Osteoblast (primary cell): ENCODE measurements around the gene TM2D3. TPM values are rescaled to one million over a fixed set of nuclear protein-coding genes. Genes with fewer than 3 reads are reported as not detected.

ENCODE experiments used
- DNase-seq: peaks from one replicate; pipeline ENCODE4 v3.0.0; 2011; ENCODE audit warnings: low spot score, mixed read lengths; ENCODE audit not compliant: insufficient read length; ENCODE audit errors: missing footprints
- H2AFZ ChIP-seq: 2 replicates; pipeline ENCODE4 v1.6.0; 2011; ENCODE audit warnings: mild to moderate bottlenecking, low read length
- H3K27ac ChIP-seq: 2 replicates; pipeline ENCODE4 v1.5.1; 2011; ENCODE audit warnings: mild to moderate bottlenecking, low read depth, low read length, moderate library complexity
- H3K27me3 ChIP-seq: 2 replicates; pipeline ENCODE4 v1.6.0; 2012; ENCODE audit warnings: mild to moderate bottlenecking, control low read depth, inconsistent platforms, low read length, moderate library complexity; ENCODE audit not compliant: insufficient read depth
- H3K36me3 ChIP-seq: 2 replicates; pipeline ENCODE4 v1.5.1; 2011; ENCODE audit warnings: mild to moderate bottlenecking, low read length, control low read depth, moderate library complexity; ENCODE audit not compliant: insufficient read depth
- H3K4me1 ChIP-seq: 2 replicates; pipeline ENCODE4 v1.5.1; 2011; ENCODE audit warnings: mild to moderate bottlenecking, low read length, control low read depth, moderate library complexity; ENCODE audit not compliant: insufficient read depth
- H3K4me2 ChIP-seq: 2 replicates; pipeline ENCODE4 v1.6.0; 2011; ENCODE audit warnings: mild to moderate bottlenecking, low read length; ENCODE audit not compliant: insufficient read depth
- H3K4me3 ChIP-seq: fragments of 200-600 bp; sonication (generic); 3 replicates; pipeline ENCODE4 v1.5.1; 2012; ENCODE audit warnings: mild to moderate bottlenecking, low read length, inconsistent platforms; ENCODE audit not compliant: insufficient read depth
- H3K79me2 ChIP-seq: 2 replicates; pipeline ENCODE4 v1.6.0; 2012; ENCODE audit warnings: mild to moderate bottlenecking, low read length, control low read depth, inconsistent platforms; ENCODE audit not compliant: insufficient read depth
- H3K9me3 ChIP-seq: 2 replicates; pipeline ENCODE4 v1.5.1; 2011; ENCODE audit warnings: low read depth, low read length, control low read depth
- H4K20me1 ChIP-seq: 2 replicates; pipeline ENCODE4 v1.6.0; 2012; ENCODE audit warnings: mild to moderate bottlenecking, low read length, control low read depth; ENCODE audit not compliant: insufficient read depth
- CTCF ChIP-seq: IDR thresholded peaks from 2 replicates; pipeline ENCODE4 v1.5.1; 2011; ENCODE audit warnings: mild to moderate bottlenecking, low read depth, low read length, moderate library complexity; ENCODE audit errors: extremely low read depth
- total RNA-seq: library from RNA; depleted of rRNA; stranded (reverse); fragments of >200 nt; gene quantifications from 2 replicates; pipeline ENCODE4 v1.2.3, GENCODE V29; 2012

Gene TM2D3
- total RNA-seq, 1 donor, result 32.6 TPM

GRCh38 chr15:101667881-101668280 lies 15.7 kb upstream of the TM2D3 start:
- Histone ChIP-seq H3K36me3 (no peaks in the 10 kb centered on the region), H4K20me1 (no peaks in the 10 kb centered on the region), H3K27me3 (no peaks in the 10 kb centered on the region), H3K4me2 (no peak overlapping the region), H3K4me3 (no peak overlapping the region), H3K4me1 (no peaks in the 10 kb centered on the region), H3K27ac (no peak overlapping the region), H2AFZ (no peak overlapping the region), H3K79me2 (no peaks in the 10 kb centered on the region), H3K9me3 (no peaks in the 10 kb centered on the region)
- no peak for DNase-seq
- TF ChIP-seq CTCF, result no peak

GRCh38 chr15:101664303-101664913 lies 12.2 kb upstream of the TM2D3 start:
- peak; percentile 48 for TF ChIP-seq CTCF
- H3K79me2 ChIP-seq, result no peaks in the 10 kb centered on the region
- no peak overlapping the region for H3K27ac ChIP-seq
- peak overlapping the region; percentile 7 for H2AFZ ChIP-seq
- H3K4me2 ChIP-seq, result no peak overlapping the region
- no peaks in the 10 kb centered on the region for H3K27me3 ChIP-seq
- no peak overlapping the region for H3K4me3 ChIP-seq
- peaks cover 6% of the 10 kb centered on the region for H3K36me3 ChIP-seq
- DNase-seq, result peak; percentile 46
- H3K9me3 ChIP-seq, result no peaks in the 10 kb centered on the region
- no peaks in the 10 kb centered on the region for H4K20me1 ChIP-seq
- no peaks in the 10 kb centered on the region for H3K4me1 ChIP-seq

- H3K27me3 ChIP-seq, result no peaks in the 10 kb centered on the region
- no peak for DNase-seq
These were observed 10.0 kb upstream of the TM2D3 start for GRCh38 chr15:101662203-101662602.

GRCh38 chr15:101660005-101660404 lies 7.8 kb upstream of the TM2D3 start:
- no peaks in the 10 kb centered on the region for H4K20me1 ChIP-seq
- peaks cover 6% of the 10 kb centered on the region for H3K36me3 ChIP-seq
- no peak for TF ChIP-seq CTCF
- no peaks in the 10 kb centered on the region for H3K79me2 ChIP-seq
- no peaks in the 10 kb centered on the region for H3K9me3 ChIP-seq
- H2AFZ ChIP-seq, result no peak overlapping the region
- H3K4me2 ChIP-seq, result no peak overlapping the region
- no peak overlapping the region for H3K4me3 ChIP-seq
- no peaks in the 10 kb centered on the region for H3K4me1 ChIP-seq
- no peak overlapping the region for H3K27ac ChIP-seq
- no peak for DNase-seq
- H3K27me3 ChIP-seq, result no peaks in the 10 kb centered on the region

More at GRCh38 chr15:101662203-101662602, 10.0 kb upstream of the TM2D3 start:
- no peak for TF ChIP-seq CTCF
- Histone ChIP-seq H3K4me2 (no peak overlapping the region), H3K36me3 (peaks cover 6% of the 10 kb centered on the region), H2AFZ (no peak overlapping the region), H3K9me3 (no peaks in the 10 kb centered on the region), H3K27ac (no peak overlapping the region), H4K20me1 (no peaks in the 10 kb centered on the region), H3K79me2 (no peaks in the 10 kb centered on the region), H3K4me1 (no peaks in the 10 kb centered on the region), H3K4me3 (no peak overlapping the region)
